Stimulated activated CD4-positive, alpha-beta T cell treated with anti-CD3 and anti-CD28 coated beads, Interleukin-2, amount 100 ng/mL, for 48 hours (primary cell): ENCODE results near the gene OFD1.

Experiments
- DNase-seq, 2 donors: peaks; one replicate each; pipeline ENCODE4 v3.0.0-alpha.2; 2020

Gene OFD1

DNA sequence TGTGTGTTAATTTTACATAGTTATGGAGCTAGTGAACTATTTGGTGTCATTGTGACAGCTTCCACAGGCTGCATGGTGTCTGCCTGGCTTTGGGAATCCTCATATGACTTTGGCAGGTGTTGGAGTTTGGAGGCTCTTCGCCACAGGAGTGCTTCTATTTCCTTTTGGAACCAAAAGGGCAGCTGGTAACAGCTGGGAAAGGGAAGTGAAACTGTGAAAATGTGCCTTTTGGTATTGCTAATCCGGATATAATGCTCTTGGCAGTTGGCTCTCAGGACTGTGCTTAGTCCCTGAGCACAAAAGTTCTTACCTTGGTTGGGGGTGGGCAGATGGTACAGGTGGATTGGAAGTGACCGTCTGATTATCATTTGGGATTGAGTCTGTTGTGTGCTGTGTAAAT is 18.1 kb downstream of the OFD1 start:
- DNase-seq: no peak

- no peak for DNase-seq
Observed at GRCh38 chrX:13754765-13755164, 20.2 kb downstream of the OFD1 start.

DNA sequence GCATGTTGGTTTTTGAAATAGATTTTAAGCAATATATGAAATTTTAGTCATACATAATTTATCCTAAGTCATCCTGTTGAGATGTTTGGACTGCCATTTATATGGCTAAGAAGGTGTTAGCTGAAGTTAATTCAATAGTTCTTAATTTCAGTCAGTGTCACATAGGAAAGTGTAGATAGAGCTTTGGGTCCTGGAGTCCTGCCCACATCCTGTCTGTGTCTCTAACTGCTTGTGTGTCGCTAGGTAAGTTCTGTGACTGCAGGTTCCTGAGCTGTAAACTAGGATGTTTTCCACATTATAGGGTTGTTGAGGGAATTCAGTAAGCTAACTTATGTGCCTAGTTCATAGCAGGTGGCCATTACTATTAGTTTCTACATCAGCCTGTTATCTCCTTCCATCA is 20.7 kb downstream of the OFD1 start:
- no peak for DNase-seq

GRCh38 chrX:13756381-13756780 is 21.8 kb downstream of the OFD1 start:
- DNase-seq: no peak

DNA sequence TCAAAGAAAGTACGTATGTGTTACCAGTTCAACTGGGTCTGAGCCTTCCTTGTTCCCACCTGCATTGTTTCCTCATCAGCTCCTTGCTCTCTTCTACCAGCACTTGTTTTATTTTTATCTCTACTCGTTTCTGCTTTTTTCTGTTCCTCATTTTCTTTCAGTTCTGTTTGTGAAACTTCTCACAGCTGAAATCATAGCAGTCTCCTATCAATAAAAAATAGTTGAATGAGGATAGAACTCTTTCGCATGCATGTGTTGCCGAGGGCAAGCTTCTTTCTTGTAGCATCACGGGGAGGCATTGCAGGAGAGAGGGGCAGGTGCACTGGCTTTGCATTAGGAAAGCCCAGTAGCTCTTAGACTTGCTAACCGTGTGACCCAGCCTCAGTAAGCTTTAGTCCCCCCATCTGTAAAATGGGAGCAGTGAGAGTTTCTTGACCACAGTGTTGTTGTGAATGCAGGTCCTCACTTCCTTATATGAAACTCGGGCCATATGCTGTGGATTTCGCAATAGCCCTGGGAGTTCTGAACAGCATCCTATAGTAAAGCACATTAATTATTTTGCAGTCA is 24.7 kb downstream of the OFD1 start:
- DNase-seq: no peak

- DNase-seq: no peak
Observed at GRCh38 chrX:13760426-13760825, 25.9 kb downstream of the OFD1 start.

DNA sequence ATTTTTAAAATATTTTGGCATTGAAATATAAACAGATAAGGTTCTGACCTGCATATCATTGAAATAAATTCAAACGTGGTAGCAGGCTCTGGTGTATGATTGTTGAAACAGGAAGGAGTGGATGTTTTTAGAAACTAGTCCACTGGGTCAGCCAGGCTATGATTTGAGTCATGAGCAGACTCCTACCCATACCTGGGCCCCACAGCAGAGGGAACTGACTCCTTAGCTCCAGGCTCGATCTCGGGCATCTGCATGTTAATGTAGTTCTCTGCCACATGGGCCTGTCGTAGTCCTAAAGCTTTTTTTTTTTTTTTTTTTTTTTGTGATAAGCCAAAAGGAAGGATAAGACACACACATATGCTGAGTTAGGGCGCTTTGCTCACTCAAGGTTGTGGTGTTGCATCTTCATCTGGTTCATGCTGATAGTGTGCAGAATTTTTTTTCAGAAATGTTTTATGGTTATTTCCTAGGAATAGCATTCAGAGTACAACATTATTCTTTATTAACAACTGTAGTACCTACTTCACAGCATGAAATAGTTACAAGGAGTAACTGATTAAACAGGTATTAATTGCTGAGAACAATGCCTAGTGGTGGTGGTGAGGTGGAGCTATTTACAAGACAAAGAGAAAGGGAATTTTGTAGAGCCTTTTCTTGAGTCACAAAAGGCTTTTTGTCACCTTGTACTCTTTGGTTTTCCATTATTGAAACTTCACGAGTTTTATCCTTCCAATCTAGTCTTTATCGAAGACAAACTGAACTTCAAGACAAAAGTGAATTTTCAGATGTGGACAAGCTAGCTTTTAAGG is 27.3 kb downstream of the OFD1 start:
- DNase-seq: no peak

GRCh38 chrX:13763489-13763888 is 28.9 kb downstream of the OFD1 start:
- no peak for DNase-seq

DNA sequence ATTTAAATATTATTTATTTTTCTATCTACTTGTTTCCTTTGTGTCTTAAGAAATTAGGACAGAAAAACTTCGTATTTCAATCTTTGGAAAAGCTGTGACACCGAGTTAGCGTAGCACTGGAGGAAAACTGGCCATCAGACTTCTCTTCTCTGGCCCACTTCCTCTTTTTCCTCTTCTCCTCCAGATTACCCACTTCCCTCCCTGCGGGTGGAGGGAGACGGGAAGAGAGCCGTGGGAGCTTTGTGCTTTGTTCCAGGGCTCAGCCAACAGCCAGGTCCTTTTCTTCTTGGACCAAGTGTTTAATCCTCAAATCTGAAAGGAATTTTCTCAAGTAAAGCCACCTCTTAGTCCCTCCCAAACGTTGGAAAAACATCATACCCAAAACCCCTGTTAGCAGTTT is 29.7 kb downstream of the OFD1 start:
- DNase-seq: no peak

DNA sequence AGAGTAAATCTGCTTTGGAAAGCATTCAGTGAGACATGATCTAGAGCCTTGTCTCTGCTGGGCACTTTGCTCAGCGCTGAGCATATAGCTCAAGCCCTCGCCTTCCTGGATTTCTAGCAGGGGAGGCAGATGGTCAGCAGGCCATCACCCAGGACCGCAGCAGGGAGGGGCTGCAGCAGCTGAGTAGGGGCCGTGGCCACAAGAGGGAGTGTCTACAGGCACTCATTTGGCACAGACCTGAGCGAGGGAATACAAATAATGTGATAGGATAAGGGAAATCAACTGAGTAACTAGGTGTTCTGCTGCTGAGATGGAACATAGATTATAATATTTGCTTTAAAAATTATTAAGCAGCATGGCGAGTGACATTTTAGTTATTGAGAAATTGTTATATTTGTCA is 30.2 kb downstream of the OFD1 start:
- no peak for DNase-seq

DNA sequence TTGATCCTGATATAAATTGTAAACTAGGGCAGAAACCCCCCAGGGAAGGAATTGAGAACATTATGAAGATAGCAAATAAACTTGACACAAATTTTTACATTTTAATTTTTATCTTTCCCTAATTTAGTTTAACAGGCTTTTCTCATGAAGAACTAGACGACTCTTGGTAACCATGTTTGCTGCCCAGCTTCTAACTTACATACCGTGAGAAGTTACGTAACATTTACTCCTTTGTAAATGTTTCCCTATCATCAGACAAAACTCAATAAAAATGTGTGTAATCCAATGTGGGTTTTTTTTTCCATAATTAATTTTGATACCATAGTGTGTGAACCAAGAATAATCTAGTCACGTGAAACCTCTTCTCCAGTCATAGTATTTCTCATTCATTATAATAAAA is 34.4 kb downstream of the OFD1 start:
- DNase-seq: no peak

DNA sequence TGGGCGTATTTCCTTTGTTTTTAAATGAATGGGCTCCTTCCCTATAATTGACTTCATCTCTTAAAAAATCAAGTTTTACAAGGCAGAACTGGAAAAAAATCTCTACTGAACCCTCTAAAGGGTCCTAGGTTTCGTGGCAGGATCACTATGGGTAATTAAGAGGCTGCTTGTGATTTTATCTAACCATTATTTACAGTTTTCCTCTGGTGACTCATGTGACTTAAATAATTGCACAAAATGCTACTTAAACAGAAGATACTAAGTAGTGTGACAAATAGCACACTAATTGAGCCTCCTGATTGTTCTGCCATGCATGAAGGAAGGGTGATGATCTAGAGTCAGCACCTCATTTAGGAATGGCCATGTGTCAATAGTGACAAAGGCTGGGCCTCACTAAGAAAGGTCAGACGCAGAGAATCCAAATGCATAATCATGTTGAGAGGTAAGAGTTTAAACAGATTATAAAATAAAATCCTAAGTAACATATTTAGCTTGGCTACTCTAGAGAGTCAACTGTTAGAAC is 35.5 kb downstream of the OFD1 start:
- DNase-seq: no peak

DNA sequence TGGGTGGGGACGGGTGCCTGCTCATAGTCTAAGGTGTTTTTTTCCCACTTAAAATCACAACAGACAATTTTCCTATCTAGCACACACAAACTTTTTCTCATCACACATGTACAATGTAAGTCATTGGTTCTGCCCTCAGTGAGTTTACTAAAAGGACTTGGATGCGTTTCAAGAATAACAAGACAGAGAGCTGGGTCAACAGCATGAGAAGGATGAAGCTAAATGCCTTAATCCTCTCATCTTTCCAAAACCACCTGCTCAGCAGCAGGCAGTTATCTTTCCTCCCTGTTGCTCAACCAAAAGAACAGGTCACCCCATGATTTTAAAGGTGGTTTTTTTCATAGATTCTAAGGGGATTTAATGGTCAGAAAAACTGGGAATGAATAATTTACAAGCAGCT is 40.1 kb downstream of the OFD1 start:
- no peak for DNase-seq

DNA sequence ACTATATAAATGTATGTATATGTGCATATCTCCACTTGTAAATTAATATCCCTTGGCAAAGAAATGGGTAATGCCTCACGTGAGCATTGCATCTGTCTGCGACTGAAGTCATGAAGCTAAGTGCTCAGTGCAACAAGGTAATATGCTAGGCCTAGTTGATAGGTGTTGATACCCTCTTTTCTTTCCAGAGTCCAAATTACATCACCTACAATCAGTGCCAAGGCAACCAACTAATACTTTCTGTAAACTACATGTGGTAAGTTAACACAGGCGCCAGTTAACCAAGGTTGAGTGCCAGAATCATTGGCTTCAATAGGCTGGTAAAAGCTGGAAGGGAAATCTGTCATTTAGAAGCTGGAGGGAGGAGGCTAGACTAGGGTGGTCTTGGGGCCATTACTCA is 41.3 kb downstream of the OFD1 start:
- DNase-seq: no peak

DNA sequence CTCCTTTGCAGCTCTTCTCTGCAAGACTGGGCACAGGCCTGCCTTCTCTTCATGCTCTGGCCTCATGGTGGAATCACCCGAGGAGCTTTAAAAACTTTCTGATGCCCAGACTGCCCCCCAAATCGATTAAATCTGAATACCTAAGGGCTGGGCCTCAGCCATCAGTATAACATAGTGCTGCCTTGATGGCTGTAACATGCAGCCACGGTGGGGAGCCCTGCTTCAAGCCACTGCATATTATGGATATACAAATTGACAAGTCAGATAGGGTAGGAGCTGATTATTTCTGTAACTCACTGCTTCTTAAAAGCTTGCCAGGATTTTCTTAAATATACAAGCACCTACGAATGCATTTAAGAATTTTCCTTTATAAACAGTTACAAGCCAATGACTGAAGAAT is 41.8 kb downstream of the OFD1 start:
- DNase-seq: no peak

- no peak for DNase-seq
Observed at GRCh38 chrX:13778916-13779315, 44.4 kb downstream of the OFD1 start.

DNA sequence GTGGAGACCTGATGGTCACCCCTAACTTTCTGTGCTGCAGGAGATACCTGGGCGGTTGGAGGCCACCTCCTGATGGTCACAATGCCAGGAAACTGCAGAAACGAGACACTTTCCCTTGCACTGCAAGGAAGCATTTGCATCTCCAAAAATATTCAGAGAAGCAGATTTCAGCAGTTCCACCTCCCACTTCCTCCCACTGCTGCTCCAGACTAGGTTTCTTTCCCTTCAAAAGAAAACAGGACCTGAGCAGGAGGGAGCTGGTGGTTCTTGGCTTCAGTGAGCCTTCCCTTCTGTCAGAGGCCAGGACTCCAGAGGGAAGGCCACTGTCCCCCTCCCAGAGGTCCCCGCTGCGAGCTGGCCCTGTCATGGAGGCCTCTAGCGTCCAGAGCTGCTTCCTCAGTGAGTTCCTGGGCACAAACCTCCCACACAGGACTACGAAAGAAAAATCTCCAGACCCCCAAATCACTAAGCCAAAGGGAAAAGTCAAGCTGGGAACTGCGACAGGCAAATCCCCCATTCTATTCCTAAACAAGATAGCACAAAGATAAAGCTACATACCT is 46.4 kb downstream of the OFD1 start:
- no peak for DNase-seq

- DNase-seq: no peak
Observed at GRCh38 chrX:13786048-13786447, 51.5 kb downstream of the OFD1 start.

DNA sequence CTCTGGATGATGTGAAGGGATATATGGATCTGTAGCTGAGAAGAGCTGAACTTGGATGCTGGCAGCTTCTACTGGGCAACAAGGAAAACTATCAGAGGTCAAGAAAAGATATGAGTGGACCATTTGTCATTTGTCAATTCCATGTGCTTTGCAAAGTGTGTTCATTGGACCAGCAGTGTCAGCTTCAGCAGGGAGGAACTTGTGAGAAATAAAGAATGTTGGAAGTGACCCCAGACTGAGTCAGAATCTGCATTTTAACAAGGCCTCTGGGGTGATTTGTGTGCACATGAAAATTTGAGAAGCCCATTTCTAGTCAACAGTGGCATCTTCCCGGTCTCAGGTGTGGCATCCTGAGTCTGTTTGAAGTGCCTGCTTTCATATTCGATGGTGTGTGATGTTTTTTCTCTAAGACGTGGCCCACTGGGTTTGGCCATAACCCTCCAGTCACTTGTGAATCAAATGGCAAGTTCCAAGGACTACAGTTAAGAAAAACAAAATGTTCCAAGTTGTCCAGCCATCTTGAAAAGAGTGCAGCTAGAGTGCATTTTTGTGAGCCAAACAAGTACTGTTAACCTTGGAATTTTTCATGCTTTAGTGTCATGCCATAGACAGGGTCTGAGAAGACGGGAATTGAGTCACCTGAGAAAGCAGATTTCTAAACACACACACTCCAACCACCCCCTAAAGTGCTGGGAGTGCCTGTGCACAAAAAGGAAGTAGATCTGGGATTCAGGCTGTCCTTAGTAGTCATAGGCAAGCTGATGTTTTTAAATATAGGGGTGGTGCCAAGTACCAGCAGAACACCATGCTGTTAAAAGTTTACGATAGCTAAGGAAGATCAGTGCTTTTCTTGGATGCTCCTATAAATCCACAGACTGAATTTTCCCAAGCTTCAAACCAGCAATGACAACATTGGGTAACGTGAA is 55.9 kb downstream of the OFD1 start:
- DNase-seq: no peak

DNA sequence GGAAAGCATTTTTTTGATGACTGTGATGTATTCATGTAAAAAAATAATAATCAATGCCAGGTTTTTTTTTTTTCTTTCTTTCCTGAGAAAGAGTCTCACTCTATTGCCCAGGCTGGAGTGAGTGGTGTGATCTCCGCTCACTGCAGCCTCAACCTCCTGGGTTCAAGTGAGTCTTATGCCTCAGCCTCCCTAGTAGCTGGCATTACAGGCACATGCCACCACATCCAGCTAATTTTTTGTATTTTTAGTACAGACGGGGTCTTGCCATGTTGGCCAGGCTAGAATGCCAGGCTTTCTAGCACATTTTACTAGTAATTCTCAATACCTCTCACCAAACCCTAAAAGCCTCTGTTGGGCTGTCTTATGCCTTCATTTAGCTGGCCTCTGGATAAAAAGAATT is 56.6 kb downstream of the OFD1 start:
- DNase-seq: no peak

DNA sequence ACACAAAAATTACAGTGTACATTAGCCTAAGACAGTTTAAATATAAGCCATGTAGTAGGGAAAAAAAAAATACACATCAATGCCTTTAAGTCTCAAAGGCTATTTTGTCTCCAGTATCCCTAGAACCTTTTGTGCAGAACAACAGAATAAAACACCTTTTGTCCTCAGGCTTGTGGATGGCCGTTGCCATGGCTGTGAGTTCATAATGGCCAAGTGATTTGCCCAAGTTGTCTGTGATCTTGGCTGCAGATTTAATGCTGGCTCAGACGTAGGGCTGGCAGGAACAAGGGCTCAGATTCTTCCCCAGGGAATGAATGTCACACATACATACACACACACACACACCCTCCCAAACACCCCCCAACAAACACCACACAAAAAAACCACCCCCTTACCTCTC is 57.0 kb downstream of the OFD1 start:
- no peak for DNase-seq

GRCh38 chrX:13793897-13794296 is 59.3 kb downstream of the OFD1 start:
- no peak for DNase-seq

DNA sequence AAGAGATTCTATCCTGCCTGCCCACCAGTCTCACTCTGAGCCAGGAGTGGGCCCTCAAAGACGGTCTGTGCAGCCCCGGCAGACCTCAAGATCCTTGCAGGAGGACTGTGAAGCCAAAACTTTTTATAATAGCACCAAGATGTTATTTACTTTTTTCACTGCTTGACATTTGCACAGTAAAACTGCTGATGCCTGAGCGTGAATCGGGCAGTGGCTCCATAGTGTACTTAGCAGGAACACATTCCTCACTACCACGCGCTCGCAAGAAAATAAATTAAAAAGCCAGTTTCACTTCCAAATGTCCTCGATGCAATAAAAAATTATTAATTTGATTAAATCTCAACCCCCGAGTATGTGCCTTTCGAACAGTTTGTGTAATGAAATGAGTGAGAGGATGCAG is 59.9 kb downstream of the OFD1 start:
- DNase-seq: no peak
